Skin of body (tissue), 2 donors: ENCODE data around the gene PTK7. TPM values are rescaled to one million over a fixed set of nuclear protein-coding genes. Genes with fewer than 3 reads are reported as not detected.
"Not testable (repeated sequence)": the region's sequence is repeated elsewhere in the genome, so short reads cannot be mapped to it uniquely, and the experiment has no call there.

ENCODE experiments used
- DNase-seq: peaks from one replicate; lab custom pipeline; 2025; lab: John Stamatoyannopoulos, UW
- total RNA-seq: library from RNA; depleted of rRNA; stranded (reverse); fragments of >200 nt; gene quantifications from one replicate; pipeline ENCODE4 v1.2.3, GENCODE V29; 2014

PTK7 gene
- total RNA-seq, 1 donor from 2014 or later: 121 TPM

DNA sequence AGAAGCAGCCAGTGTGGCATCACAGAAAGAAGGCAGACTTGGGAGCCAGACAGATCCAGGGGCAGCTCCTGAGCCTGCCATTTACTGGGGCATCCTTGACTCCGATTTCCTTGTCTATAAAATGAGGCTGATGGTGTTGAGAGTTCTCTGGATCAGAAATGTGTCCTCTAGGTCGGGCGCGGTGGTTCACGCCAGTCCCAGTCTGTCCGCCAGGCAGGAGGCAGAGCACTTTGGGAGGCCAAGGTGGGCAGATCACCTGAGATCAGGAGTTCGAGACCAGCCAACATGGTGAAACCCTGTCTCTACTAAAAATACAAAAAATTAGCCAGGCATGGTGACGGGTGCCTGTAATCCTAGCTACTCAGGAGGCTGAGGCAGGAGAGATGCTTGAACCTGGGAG, 41.4 kb downstream of the PTK7 start:
- DNase-seq: not testable (repeated sequence)

- DNase-seq: no peak
These were observed 43.4 kb downstream of the PTK7 start for GRCh38 chr6:43119482-43119881.

DNA sequence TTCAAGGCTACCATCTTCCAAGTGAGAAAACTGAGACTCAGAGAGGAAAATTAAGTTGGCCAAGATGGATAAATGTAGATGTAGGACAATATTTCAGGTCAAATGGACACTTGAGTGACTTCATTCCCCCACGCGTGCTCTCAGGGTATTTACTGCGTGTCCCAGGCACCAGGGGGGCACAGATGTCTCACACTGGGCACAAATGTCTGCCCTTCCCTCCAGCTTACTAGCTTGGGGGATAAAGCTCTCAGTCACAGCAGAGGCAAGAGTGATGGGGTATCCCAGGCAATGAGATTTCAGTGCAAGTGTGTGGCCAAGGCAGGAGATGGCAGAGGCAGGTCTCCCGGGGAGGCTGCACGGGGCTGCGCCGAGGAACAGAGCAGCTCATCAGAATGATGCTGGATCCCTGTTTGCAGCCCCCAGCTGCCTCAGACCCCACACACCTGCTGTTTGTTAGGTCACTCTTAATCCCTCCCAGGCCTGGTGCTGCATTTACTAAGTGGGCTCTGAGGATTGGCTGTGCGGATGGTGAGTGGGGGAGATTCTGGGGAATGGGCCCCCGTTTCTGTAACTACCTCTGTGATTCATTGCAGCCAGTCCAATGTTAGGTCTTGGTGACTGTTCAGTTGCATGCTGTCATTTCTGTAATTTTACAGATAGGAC, 44.1 kb downstream of the PTK7 start:
- DNase-seq: no peak

DNA sequence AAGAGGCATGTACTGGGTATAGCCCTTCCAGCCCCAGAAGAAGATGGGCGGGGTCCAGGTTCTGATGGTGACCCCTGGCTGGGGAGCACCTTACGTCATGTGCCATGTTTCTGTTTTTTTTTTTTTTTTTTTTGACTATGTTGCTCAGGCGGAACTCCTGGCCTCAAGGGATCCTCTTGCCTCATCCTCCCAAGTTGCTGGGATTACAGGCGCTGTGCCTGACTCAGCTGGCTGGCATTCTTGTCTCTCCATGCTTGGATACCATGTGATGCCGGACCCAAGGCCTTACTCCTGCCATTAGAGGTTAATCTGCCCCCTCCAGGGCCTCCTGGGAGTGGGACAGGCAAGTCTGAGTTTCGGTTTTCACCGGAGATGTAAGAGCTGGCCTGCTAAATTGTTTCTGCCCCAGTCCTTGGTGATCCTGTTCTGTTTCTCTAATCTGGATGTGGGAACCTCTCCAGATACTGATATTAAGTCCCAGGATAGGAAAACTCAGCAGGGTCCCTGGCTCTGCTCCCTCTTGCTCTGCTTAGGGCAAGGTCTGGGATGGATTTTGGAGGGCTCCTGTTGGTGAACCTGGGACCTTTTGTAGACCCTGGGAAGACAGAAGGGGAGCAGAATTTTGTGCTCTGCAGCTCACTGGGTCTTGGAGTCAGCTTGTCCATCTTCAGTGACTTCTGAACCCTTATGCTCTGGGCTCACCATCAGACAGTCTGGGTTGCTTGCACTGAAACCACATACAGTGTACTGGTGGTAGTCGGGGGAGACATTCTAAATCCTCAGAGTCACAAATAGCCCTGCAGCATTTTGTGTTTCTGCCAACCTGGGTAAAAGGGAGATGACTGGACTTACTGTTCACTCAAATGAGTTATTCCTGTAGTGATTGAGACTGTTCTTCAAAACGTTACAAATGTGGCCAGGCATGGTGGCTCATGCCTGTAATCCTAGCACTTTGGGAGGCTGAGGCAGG, 45.1 kb downstream of the PTK7 start:
- peak; percentile 61 for DNase-seq

- no peak for DNase-seq
These were observed 46.0 kb downstream of the PTK7 start for GRCh38 chr6:43122146-43122545.

GRCh38 chr6:43123461-43124314, 47.6 kb downstream of the PTK7 start:
- peak; percentile 58 for DNase-seq

- DNase-seq: no peak
These were observed 48.4 kb downstream of the PTK7 start for GRCh38 chr6:43124481-43124880.

GRCh38 chr6:43125119-43125518, 49.0 kb downstream of the PTK7 start:
- DNase-seq: peak; percentile 75

- no peak for DNase-seq
These were observed 49.4 kb downstream of the PTK7 start for GRCh38 chr6:43125555-43125954.

DNA sequence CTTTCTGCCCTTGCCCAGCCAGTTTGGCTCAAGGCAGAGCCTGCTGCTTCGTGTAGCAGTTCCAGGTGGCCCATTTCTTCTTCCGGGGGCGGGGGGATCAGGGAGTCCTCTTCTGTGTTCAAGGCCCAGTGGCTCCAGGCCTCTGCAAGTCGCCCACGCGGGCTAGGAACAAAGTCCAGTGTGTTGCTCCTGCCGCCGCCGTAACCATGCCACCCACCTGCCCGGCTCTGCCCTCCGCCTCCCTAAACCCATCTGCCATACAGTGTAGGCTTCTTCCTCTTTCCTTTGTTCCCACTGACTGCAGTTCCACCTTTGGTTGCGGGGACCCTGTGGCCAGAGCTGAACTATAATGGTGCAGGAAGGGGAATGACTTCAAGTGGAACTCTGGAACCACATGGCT, 51.1 kb downstream of the PTK7 start:
- no peak for DNase-seq

DNA sequence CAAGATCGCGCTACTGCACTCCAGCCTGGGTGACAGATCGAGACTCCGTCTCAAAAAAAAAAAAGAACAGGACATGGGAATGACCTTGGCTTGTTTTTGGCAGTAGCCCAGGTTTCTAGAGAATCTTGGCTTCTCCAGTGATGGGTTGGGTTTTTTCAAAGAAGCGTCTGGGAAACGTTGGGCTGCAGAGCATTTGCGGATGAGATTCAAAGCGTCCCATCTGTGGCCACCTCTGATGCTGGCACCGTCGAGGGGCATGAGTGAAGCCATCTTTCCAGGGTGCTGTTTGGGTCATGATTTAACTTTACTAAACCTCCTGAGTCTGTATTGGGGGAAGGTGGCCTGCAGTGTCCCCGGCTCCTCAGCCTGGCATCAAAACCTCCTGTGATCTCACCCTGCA, 51.8 kb downstream of the PTK7 start:
- DNase-seq: no peak

GRCh38 chr6:43128926-43129325, 52.8 kb downstream of the PTK7 start:
- DNase-seq: no peak

- no peak for DNase-seq
These were observed 53.5 kb downstream of the PTK7 start for GRCh38 chr6:43129434-43130194.

GRCh38 chr6:43130429-43130828, 54.3 kb downstream of the PTK7 start:
- DNase-seq: no peak

- not testable (repeated sequence) for DNase-seq
These were observed 55.3 kb downstream of the PTK7 start for GRCh38 chr6:43131379-43131778.

- DNase-seq: no peak
These were observed 62.2 kb downstream of the PTK7 start for GRCh38 chr6:43138267-43138666.

DNA sequence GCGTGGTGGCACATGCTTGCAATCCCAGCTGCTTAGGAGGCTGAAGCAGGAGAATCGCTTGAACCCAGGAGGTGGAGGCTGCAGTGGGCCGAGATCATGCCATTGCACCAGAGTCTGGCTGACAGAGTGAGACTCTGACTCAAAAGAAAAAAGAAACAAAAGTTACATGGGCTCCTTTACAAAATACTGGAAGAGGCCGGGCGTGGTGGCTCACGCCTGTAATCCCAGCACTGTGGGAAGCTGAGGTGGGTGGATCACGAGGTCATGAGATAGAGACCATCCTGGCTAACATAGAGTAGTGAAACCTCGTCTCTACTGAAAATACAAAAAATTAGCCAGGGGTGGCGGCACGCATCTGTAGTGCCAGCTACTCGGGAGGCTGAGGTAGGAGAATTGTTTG, 63.9 kb downstream of the PTK7 start:
- not testable (repeated sequence) for DNase-seq

DNA sequence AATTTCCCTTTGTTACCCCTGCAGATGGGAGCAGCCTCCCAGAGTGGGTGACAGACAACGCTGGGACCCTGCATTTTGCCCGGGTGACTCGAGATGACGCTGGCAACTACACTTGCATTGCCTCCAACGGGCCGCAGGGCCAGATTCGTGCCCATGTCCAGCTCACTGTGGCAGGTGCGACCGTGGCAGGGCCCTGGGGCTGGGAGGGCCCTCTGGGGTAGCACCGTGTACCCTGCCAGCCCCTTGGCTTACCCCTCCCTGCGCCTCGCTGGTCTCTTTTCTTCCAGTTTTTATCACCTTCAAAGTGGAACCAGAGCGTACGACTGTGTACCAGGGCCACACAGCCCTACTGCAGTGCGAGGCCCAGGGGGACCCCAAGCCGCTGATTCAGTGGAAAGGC, 65.5 kb downstream of the PTK7 start:
- no peak for DNase-seq

GRCh38 chr6:43142101-43142500, 66.0 kb downstream of the PTK7 start:
- no peak for DNase-seq

- DNase-seq: peak; percentile 95
These were observed 67.4 kb downstream of the PTK7 start for GRCh38 chr6:43143235-43144128.
